ENCODE measurements around the gene ASCL2. TPM values are rescaled to one million over a fixed set of nuclear protein-coding genes. Genes with fewer than 3 reads are reported as not detected.

The ASCL2 gene
- total and polyA plus RNA-seq, 2 of the 4 experiments (the other 2 are of a cell fraction), result not detected

DNA sequence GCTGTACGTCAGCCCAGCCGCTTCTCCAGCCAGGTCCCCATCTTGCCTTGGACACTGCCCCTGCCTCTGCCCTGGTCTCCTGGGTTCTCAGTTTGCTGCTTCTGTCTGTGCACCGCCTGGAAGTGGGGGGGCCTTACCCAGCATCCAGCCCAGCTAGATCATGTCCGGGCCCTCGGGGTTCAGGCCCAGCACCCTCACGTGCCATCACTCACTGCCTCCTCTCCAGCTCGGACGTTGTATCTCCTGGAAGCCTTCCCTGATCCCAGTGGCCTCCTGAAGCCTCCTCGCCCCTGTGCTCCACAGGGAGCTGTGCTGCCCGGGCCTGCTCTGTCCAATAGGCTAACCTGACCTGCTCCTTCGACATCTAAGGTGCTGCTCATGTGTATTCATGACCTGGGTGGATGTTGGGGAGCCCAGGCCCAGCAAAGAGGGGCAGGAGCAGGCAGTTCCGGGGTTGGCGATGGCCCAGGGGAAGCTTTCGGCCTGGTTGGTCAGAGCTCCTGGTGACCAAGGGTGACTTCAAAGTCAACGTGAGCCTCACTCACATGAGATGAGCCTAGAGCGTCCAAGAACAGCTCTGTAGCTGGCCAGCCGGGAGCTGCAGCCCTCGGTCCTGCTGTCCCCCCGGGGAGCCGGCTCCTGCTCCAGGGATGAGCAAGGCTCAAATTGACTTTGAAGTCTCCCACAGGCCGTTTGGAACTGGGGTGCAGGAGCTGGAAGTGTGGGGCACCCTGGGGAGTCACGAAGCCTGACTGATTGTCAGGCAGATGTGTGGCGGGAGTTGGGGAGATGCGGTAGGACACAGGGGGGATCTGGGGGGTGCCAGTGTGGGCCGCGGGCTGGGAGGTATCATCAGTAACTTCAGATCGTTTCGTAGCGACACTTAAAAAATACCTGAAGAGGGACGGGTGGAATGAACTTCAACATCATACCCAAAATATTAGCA lies 5.2 kb upstream of the ASCL2 start:
- H3K36me3 ChIP-seq (ENCODE audit: control insufficient read depth, insufficient read depth, low read length), result no peaks in the 10 kb centered on the region
- no peak overlapping the region for H3K9ac ChIP-seq (ENCODE audit: low read depth, low read length)
- in situ Hi-C loops (cut with MboI; ENCODE audit: low sequenced_read_pairs) (no loop called here), intact Hi-C loops (cut with micrococcal nuclease) (no loop called here), dilution Hi-C loops (cut with HindIII; ENCODE audit: low sequenced_read_pairs, unreplicated experiment) (no loop called here)
- H3K27me3 ChIP-seq (ENCODE audit: control insufficient read depth, insufficient read depth, low read length), result peaks cover 65% of the 10 kb centered on the region
- no peak overlapping the region for H2BK5ac ChIP-seq (ENCODE audit: low read depth, low read length, poor library complexity, severe bottlenecking)
- no peak overlapping the region for H3K18ac ChIP-seq (ENCODE audit: low read depth, low read length)
- H3K9me3 ChIP-seq (ENCODE audit: control insufficient read depth, insufficient read depth, low read length), result no peaks in the 10 kb centered on the region
- CTCF ChIA-PET, result no interaction called here
- H4K20me1 ChIP-seq (ENCODE audit: insufficient read depth, low read length), result no peaks in the 10 kb centered on the region
- no peak overlapping the region for H2BK15ac ChIP-seq (ENCODE audit: low read depth, low read length)
- no peak overlapping the region for H2AK9ac ChIP-seq (replicated peaks; ENCODE audit: low read depth, low read length, poor library complexity)
- POLR2A ChIA-PET (ENCODE audit: unreplicated experiment), result no interaction called here
- WGBS, 2 experiments (ENCODE audit: extremely low coverage in 2 of 2, insufficient read length in 1 of 2), result 75% methylated on average over 7 of the region's 30 CpGs; no CpG with 5 or more reads in 1 of the 2 experiments
- TF ChIP-seq RFX5 (IDR thresholded peaks at IDR 0.05; ENCODE audit: low read depth, low read length), result no peak
- TF ChIP-seq, protein P1, sequence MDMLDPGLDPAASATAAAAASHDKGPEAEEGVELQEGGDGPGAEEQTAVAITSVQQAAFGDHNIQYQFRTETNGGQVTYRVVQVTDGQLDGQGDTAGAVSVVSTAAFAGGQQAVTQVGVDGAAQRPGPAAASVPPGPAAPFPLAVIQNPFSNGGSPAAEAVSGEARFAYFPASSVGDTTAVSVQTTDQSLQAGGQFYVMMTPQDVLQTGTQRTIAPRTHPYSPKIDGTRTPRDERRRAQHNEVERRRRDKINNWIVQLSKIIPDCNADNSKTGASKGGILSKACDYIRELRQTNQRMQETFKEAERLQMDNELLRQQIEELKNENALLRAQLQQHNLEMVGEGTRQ (IDR thresholded peaks at IDR 0.05; ENCODE audit: low read depth, low read length), result no peak
- TF ChIP-seq RAD21 (IDR thresholded peaks at IDR 0.05; ENCODE audit: low read length), result no peak
- no peak for TF ChIP-seq MAFK (IDR thresholded peaks at IDR 0.05; ENCODE audit: low read depth, low read length)
- no peak for TF ChIP-seq BHLHE40 (IDR thresholded peaks at IDR 0.05; ENCODE audit: low read depth, low read length)
- TF ChIP-seq, protein P2, sequence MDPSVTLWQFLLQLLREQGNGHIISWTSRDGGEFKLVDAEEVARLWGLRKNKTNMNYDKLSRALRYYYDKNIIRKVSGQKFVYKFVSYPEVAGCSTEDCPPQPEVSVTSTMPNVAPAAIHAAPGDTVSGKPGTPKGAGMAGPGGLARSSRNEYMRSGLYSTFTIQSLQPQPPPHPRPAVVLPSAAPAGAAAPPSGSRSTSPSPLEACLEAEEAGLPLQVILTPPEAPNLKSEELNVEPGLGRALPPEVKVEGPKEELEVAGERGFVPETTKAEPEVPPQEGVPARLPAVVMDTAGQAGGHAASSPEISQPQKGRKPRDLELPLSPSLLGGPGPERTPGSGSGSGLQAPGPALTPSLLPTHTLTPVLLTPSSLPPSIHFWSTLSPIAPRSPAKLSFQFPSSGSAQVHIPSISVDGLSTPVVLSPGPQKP (IDR thresholded peaks at IDR 0.05; ENCODE audit: borderline replicate concordance, low read depth, low read length), result no peak
- no peak overlapping the region for H3K14ac ChIP-seq (replicated peaks; ENCODE audit: low read depth, low read length)
- no peak overlapping the region for H3K4ac ChIP-seq (ENCODE audit: low read depth, low read length)
- ATAC-seq (ENCODE audit: low read depth) (no peak), DNase-seq (no peak)
- H3K56ac ChIP-seq (ENCODE audit: extremely low read depth, insufficient read depth, low read length), result no peak overlapping the region
- no peak overlapping the region for H2AFZ ChIP-seq (replicated peaks; ENCODE audit: low read length, poor library complexity)
- H2AK5ac ChIP-seq (ENCODE audit: low read depth, low read length), result no peak overlapping the region
- no peak overlapping the region for H2BK20ac ChIP-seq (ENCODE audit: low read depth, low read length)
- H2BK120ac ChIP-seq (ENCODE audit: low read depth, low read length), result no peak overlapping the region
- H4K91ac ChIP-seq (ENCODE audit: insufficient read depth, low read depth, low read length), result no peak overlapping the region
- no peak overlapping the region for H4K8ac ChIP-seq (ENCODE audit: low read depth in 2 of 2, low read length in 2 of 2)
- no peak overlapping the region for H3K27ac ChIP-seq (ENCODE audit: insufficient read depth, low read length)
- H3K4me1 ChIP-seq (ENCODE audit: control insufficient read depth, insufficient read depth, low read length), result no peaks in the 10 kb centered on the region
- BruUV-seq (replicated peaks), result no TSS peak
- no peaks in the 10 kb centered on the region for H3K79me1 ChIP-seq (ENCODE audit: low read depth in 1 of 2, low read length in 2 of 2)
- no peak overlapping the region for H4K5ac ChIP-seq (ENCODE audit: low read depth, low read length)
- no peak overlapping the region for H3K4me2 ChIP-seq (ENCODE audit: low read depth, low read length)
- no peak overlapping the region for H3K23ac ChIP-seq (ENCODE audit: low read depth, low read length)
- H3K4me3 ChIP-seq (ENCODE audit: insufficient read depth, low read depth, low read length), result no peak overlapping the region
- no peaks in the 10 kb centered on the region for H3K9me1 ChIP-seq (ENCODE audit: insufficient read depth, low read length)

All from IMR-90 (cell line).